ENCODE data around the gene AGBL1.

- TF ChIP-seq CTCF (IDR thresholded peaks at IDR 0.05) (no peak), POLR2A (IDR thresholded peaks at IDR 0.05) (no peak)
Measured at GRCh38 chr15:86558252-86558651, 478.6 kb downstream of the AGBL1 start.

Measured in heart left ventricle (tissue), 13 donors.